Fibroblast of lung (primary cell): Measurements from ENCODE around the gene LYPD6B.

ENCODE experiments used
- CTCF ChIP-seq, 2 donors: IDR thresholded peaks in 1 of 2; conservative IDR thresholded peaks in 1 of 2; 1 replicate in 1 of 2; 2 replicates in 1 of 2; pipeline ENCODE4 v1.5.1; 2011 to 2012; ENCODE audit warnings: low read length in 2 of 2, control low read depth in 1 of 2, inconsistent platforms in 1 of 2, low read depth in 1 of 2, mild to moderate bottlenecking in 1 of 2
- EZH2 ChIP-seq: IDR thresholded peaks from 2 replicates; pipeline ENCODE4 v1.5.1; 2012; ENCODE audit warnings: low read length, control low read depth, mild to moderate bottlenecking; ENCODE audit errors: missing control alignments

- TF ChIP-seq CTCF (conservative IDR thresholded peaks at IDR 0.05 in 1 of 2, IDR thresholded peaks at IDR 0.05 in 1 of 2; ENCODE audit: low read depth in 1 of 2, low read length in 2 of 2) (no peak), EZH2 (no peak)
Observed at GRCh38 chr2:149200109-149200520, 161.6 kb downstream of the LYPD6B start.
